ENCODE data around the gene MAD1L1.

GRCh38 chr7:1775389-1775788 lies 457.4 kb downstream of the MAD1L1 start:
- TF ChIP-seq CTCF (tag by site-specific recombination; IDR thresholded peaks at IDR 0.05), result no peak
- no peak for TF ChIP-seq YY1 (tag by site-specific recombination; IDR thresholded peaks at IDR 0.05)
- TF ChIP-seq ZNF76 (tag by site-specific recombination; IDR thresholded peaks at IDR 0.05; ENCODE audit: borderline replicate concordance, low read depth), result no peak
- TF ChIP-seq ZNF830 (tag by site-specific recombination; IDR thresholded peaks at IDR 0.05; ENCODE audit: low read depth), result no peak
- no peak for TF ChIP-seq ZBTB48 (tag by site-specific recombination; IDR thresholded peaks at IDR 0.05)
- TF ChIP-seq ZBTB10 (tag by site-specific recombination; IDR thresholded peaks at IDR 0.05), result no peak
- no peak for TF ChIP-seq TCF7L2 (IDR thresholded peaks at IDR 0.05; ENCODE audit: borderline replicate concordance, low read depth, low read length)

Measured in HEK293 (cell line).